Measurements from ENCODE around the gene PPIB.
A peak's percentile ranks its signal among the peaks of the same experiment; 100 is the strongest.

The PPIB gene

GRCh38 chr15:64162869-64163658 is at the start of gene PPIB:
TSS of gene PPIB (minus strand) at chr15:64163022. CDS start at chr15:64162986, 36 bp downstream.
- DNase-seq: peak; percentile 96

GRCh38 chr15:64211696-64212095 is 48.9 kb upstream of the PPIB start:
- DNase-seq: no peak

- no peak for DNase-seq
Observed at GRCh38 chr15:64210371-64210770, 47.5 kb upstream of the PPIB start.

GRCh38 chr15:64209680-64210334 is 47.0 kb upstream of the PPIB start:
- DNase-seq: peak; percentile 47

- no peak for DNase-seq
Observed at GRCh38 chr15:64205202-64205601, 42.4 kb upstream of the PPIB start.

- no peak for DNase-seq
Observed at GRCh38 chr15:64197425-64197824, 34.6 kb upstream of the PPIB start.

- DNase-seq: no peak
Observed at GRCh38 chr15:64193971-64194370, 31.1 kb upstream of the PPIB start.

- no peak for DNase-seq
Observed at GRCh38 chr15:64191971-64192830, 29.4 kb upstream of the PPIB start.

GRCh38 chr15:64187396-64188191 is 24.8 kb upstream of the PPIB start:
- no peak for DNase-seq

- no peak for DNase-seq
Observed at GRCh38 chr15:64185146-64185911, 22.5 kb upstream of the PPIB start.

GRCh38 chr15:64182859-64183370 is 20.1 kb upstream of the PPIB start:
- DNase-seq: no peak

- no peak for DNase-seq
Observed at GRCh38 chr15:64180235-64180824, 17.5 kb upstream of the PPIB start.

- no peak for DNase-seq
Observed at GRCh38 chr15:64166102-64166890, 3.5 kb upstream of the PPIB start.

- DNase-seq: no peak
Observed at GRCh38 chr15:64164436-64164835, 1.6 kb upstream of the PPIB start.

GRCh38 chr15:64163659-64164362 is 989 bp upstream of the PPIB start:
- DNase-seq: no peak

- no peak for DNase-seq
Observed at GRCh38 chr15:64162478-64162868, 349 bp downstream of the PPIB start.

GRCh38 chr15:64161688-64162477 is 939 bp downstream of the PPIB start:
- DNase-seq: no peak

GRCh38 chr15:64158363-64159134 is 4.3 kb downstream of the PPIB start:
- DNase-seq: no peak

Data from NCI-H526 treated with DMSO at 0.1 percent for 48 hours (cell line).